ENCODE measurements around the gene SLC17A3.

SLC17A3 gene

DNA sequence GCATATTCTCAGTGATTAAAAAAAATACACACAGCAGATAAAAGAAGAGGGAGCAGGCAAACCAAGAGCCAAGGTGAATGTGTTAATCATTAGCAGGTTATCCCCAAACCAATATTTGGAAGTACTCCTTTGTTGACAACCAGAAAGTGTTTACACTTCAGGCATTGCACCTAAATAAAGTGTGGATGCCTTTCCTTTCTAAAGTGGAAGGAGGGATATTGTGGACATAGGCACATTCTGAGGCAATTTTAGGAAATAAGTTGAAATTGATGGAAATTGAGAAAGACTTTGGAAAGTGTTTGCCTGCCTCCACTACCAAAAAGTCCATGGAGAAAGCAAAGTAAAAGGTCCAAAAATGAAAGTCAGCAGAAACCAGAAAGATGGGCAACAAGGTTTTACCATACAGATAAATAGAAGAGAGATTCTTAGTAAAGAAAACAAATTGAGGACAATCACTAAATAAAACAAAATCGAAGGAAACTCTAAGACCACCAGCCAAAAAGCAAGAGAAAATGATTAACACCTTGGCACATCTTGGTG is 33.5 kb upstream of the SLC17A3 start:
- Histone ChIP-seq H3K4me1 (ENCODE audit: low read length) (no peaks in the 10 kb centered on the region), H3K27me3 (replicated peaks; ENCODE audit: insufficient read depth, low read length) (no peaks in the 10 kb centered on the region), H3K4me2 (ENCODE audit: low read depth, low read length) (no peak overlapping the region), H3K27ac (ENCODE audit: low read length) (no peak overlapping the region), H3F3A (ENCODE audit: insufficient read depth, low read length) (no peaks in the 10 kb centered on the region), H3K4me3 (ENCODE audit: low read length) (no peak overlapping the region), H3K79me2 (ENCODE audit: low read length) (no peaks in the 10 kb centered on the region), H4K20me1 (ENCODE audit: insufficient read depth, low read length) (no peaks in the 10 kb centered on the region), H3K9ac (ENCODE audit: low read length) (no peak overlapping the region), H3K36me3 (replicated peaks; ENCODE audit: insufficient read depth, low read length) (no peaks in the 10 kb centered on the region), H2AFZ (ENCODE audit: low read length) (no peak overlapping the region), H3K9me2 (replicated peaks; ENCODE audit: insufficient read depth, low read length) (no peaks in the 10 kb centered on the region), H3K9me3 (replicated peaks; ENCODE audit: insufficient read depth, low read length) (no peaks in the 10 kb centered on the region)
- TF ChIP-seq EZH2phosphoT487 (IDR thresholded peaks at IDR 0.05; ENCODE audit: low read length) (no peak), EZH2 (optimal IDR thresholded peaks at IDR 0.05; ENCODE audit: low read depth, low read length) (no peak)
- TF ChIP-seq, protein P1, sequence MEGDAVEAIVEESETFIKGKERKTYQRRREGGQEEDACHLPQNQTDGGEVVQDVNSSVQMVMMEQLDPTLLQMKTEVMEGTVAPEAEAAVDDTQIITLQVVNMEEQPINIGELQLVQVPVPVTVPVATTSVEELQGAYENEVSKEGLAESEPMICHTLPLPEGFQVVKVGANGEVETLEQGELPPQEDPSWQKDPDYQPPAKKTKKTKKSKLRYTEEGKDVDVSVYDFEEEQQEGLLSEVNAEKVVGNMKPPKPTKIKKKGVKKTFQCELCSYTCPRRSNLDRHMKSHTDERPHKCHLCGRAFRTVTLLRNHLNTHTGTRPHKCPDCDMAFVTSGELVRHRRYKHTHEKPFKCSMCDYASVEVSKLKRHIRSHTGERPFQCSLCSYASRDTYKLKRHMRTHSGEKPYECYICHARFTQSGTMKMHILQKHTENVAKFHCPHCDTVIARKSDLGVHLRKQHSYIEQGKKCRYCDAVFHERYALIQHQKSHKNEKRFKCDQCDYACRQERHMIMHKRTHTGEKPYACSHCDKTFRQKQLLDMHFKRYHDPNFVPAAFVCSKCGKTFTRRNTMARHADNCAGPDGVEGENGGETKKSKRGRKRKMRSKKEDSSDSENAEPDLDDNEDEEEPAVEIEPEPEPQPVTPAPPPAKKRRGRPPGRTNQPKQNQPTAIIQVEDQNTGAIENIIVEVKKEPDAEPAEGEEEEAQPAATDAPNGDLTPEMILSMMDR (IDR thresholded peaks at IDR 0.05; ENCODE audit: low read length): no peak
- no peak for DNase-seq

- Histone ChIP-seq H2AFZ (ENCODE audit: low read length) (no peak overlapping the region), H3K79me2 (ENCODE audit: low read length) (no peaks in the 10 kb centered on the region), H3K9me3 (replicated peaks; ENCODE audit: insufficient read depth, low read length) (no peaks in the 10 kb centered on the region), H3K36me3 (replicated peaks; ENCODE audit: insufficient read depth, low read length) (no peaks in the 10 kb centered on the region), H3K27ac (ENCODE audit: low read length) (no peak overlapping the region), H3F3A (ENCODE audit: insufficient read depth, low read length) (no peaks in the 10 kb centered on the region), H3K9ac (ENCODE audit: low read length) (no peak overlapping the region), H3K4me2 (ENCODE audit: low read depth, low read length) (no peak overlapping the region), H3K9me2 (replicated peaks; ENCODE audit: insufficient read depth, low read length) (no peaks in the 10 kb centered on the region), H4K20me1 (ENCODE audit: insufficient read depth, low read length) (no peaks in the 10 kb centered on the region), H3K4me3 (ENCODE audit: low read length) (no peak overlapping the region), H3K27me3 (replicated peaks; ENCODE audit: insufficient read depth, low read length) (no peaks in the 10 kb centered on the region), H3K4me1 (ENCODE audit: low read length) (no peaks in the 10 kb centered on the region)
- TF ChIP-seq EZH2 (optimal IDR thresholded peaks at IDR 0.05; ENCODE audit: low read depth, low read length) (no peak), EZH2phosphoT487 (IDR thresholded peaks at IDR 0.05; ENCODE audit: low read length) (no peak)
- TF ChIP-seq, protein P1 (IDR thresholded peaks at IDR 0.05; ENCODE audit: low read length): no peak
- DNase-seq: no peak
Observed at GRCh38 chr6:25903467-25904099, 29.5 kb upstream of the SLC17A3 start.

DNA sequence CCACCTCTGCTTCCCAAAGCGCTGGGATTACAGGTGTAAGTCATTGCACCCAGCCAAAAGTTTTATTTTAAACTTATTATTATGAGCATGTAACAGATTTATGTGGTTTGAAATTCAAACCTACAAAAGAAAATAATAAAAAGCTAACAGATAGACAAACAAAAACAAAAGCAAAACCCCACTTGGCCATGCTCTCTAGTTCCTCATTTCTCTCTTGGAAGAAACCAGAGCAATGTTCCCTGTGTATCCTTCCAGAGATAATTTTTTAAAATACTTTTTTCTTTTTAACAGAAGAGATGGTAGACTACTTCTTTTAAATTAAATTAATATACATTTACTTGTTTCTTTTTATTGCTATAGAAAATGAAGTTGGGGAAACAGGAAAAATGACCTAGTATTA is 28.0 kb upstream of the SLC17A3 start:
- Histone ChIP-seq H3K9me2 (replicated peaks; ENCODE audit: insufficient read depth, low read length) (no peaks in the 10 kb centered on the region), H3K27me3 (replicated peaks; ENCODE audit: insufficient read depth, low read length) (no peaks in the 10 kb centered on the region), H3K36me3 (replicated peaks; ENCODE audit: insufficient read depth, low read length) (no peaks in the 10 kb centered on the region), H3K9me3 (replicated peaks; ENCODE audit: insufficient read depth, low read length) (no peaks in the 10 kb centered on the region), H3K4me3 (ENCODE audit: low read length) (no peak overlapping the region), H3F3A (ENCODE audit: insufficient read depth, low read length) (no peaks in the 10 kb centered on the region), H3K4me1 (ENCODE audit: low read length) (no peaks in the 10 kb centered on the region), H3K79me2 (ENCODE audit: low read length) (no peaks in the 10 kb centered on the region), H3K27ac (ENCODE audit: low read length) (no peak overlapping the region), H4K20me1 (ENCODE audit: insufficient read depth, low read length) (no peaks in the 10 kb centered on the region), H2AFZ (ENCODE audit: low read length) (no peak overlapping the region), H3K9ac (ENCODE audit: low read length) (no peak overlapping the region), H3K4me2 (ENCODE audit: low read depth, low read length) (no peak overlapping the region)
- no peak for TF ChIP-seq EZH2phosphoT487 (IDR thresholded peaks at IDR 0.05; ENCODE audit: low read length)
- TF ChIP-seq EZH2 (optimal IDR thresholded peaks at IDR 0.05; ENCODE audit: low read depth, low read length): no peak
- TF ChIP-seq, protein P1 (IDR thresholded peaks at IDR 0.05; ENCODE audit: low read length): no peak
- DNase-seq: no peak

Measured in MM.1S (cell line).